WTC11 (cell line): ENCODE results near the gene HES5. TPM values are rescaled to one million over a fixed set of nuclear protein-coding genes. Genes with fewer than 3 reads are reported as not detected.

Experiments used
- ATAC-seq: fragments of 200-7000 bp; cut with Tn5 transposase; 2 replicates; pipeline ENCODE4 v1.10.0; 2021; ENCODE audit warnings: mild to moderate bottlenecking, moderate library complexity
- CTCF ChIA-PET: fragments of 300-600 bp; sonication (Branson Sonifier 250); formaldehyde crosslinking; loops from one replicate; lab custom pipeline; 2021; ENCODE audit warnings: antibody characterized with exemption; lab: Charles Lee
- POLR2A ChIA-PET: fragments of 350-600 bp; sonication (Branson Sonifier 250); formaldehyde crosslinking; loops from one replicate; lab custom pipeline; 2021; ENCODE audit warnings: antibody characterized with exemption; lab: Charles Lee
- DNase-seq: peaks from one replicate; pipeline ENCODE4 v3.0.0; 2021; ENCODE audit warnings: low spot score
- H3K27ac Mint-ChIP-seq: 2 replicates; pipeline ENCODE4 v1.8.0; 2021; ENCODE audit warnings: mixed read lengths
- H3K27me3 Mint-ChIP-seq: 2 replicates; pipeline ENCODE4 v1.8.0; 2021; ENCODE audit warnings: low read depth, mild to moderate bottlenecking, moderate library complexity, mixed read lengths
- H3K36me3 Mint-ChIP-seq: 2 replicates; pipeline ENCODE4 v1.8.0; 2021; ENCODE audit warnings: mixed read lengths
- H3K4me1 Mint-ChIP-seq: 2 replicates; pipeline ENCODE4 v1.8.0; 2022; ENCODE audit warnings: mixed read lengths
- H3K4me3 Mint-ChIP-seq: 2 replicates; pipeline ENCODE4 v1.8.0; 2021; ENCODE audit warnings: mild to moderate bottlenecking, moderate library complexity, mixed read lengths
- H3K9me3 Mint-ChIP-seq: 2 replicates; pipeline ENCODE4 v1.8.0; 2021; ENCODE audit warnings: mixed read lengths
- ELF4 ChIP-seq: sonication (generic); formaldehyde crosslinking; IDR thresholded peaks from 2 replicates; pipeline ENCODE4 v1.8.1; 2022; ENCODE audit warnings: low read depth, mild to moderate bottlenecking, moderate library complexity, missing genetic modification reagents
- ETV6 ChIP-seq: sonication (generic); formaldehyde crosslinking; IDR thresholded peaks from 2 replicates; pipeline ENCODE4 v1.8.1; 2022; ENCODE audit warnings: mild to moderate bottlenecking, missing genetic modification reagents
- JAZF1 ChIP-seq: fragments of 250-450 bp; sonication (Bioruptor Pico); IDR thresholded peaks from 2 replicates; pipeline ENCODE4 v1.9.0; 2021; ENCODE audit warnings: moderate library complexity, mild to moderate bottlenecking, inconsistent platforms
- MYBL2 ChIP-seq: sonication (generic); formaldehyde crosslinking; IDR thresholded peaks from 2 replicates; pipeline ENCODE4 v1.8.1; 2023; ENCODE audit warnings: mild to moderate bottlenecking, moderate library complexity, missing genetic modification reagents
- NFYB ChIP-seq: sonication (generic); formaldehyde crosslinking; conservative IDR thresholded peaks from 2 replicates; pipeline ENCODE4 v1.8.0; 2022; ENCODE audit warnings: low read depth, missing genetic modification reagents
- SMAD3 ChIP-seq: sonication (generic); formaldehyde crosslinking; IDR thresholded peaks from 2 replicates; pipeline ENCODE4 v1.8.0; 2022; ENCODE audit warnings: missing genetic modification reagents, mild to moderate bottlenecking, borderline replicate concordance
- SOX15 ChIP-seq: fragments of 250-450 bp; sonication (Bioruptor Pico); IDR thresholded peaks from 2 replicates; pipeline ENCODE4 v1.9.0; 2021; ENCODE audit warnings: mild to moderate bottlenecking
- TEAD4 ChIP-seq: sonication (generic); formaldehyde crosslinking; IDR thresholded peaks from 2 replicates; pipeline ENCODE4 v1.8.0; 2022; ENCODE audit warnings: mild to moderate bottlenecking, missing genetic modification reagents
- ZNF138 ChIP-seq: sonication (generic); formaldehyde crosslinking; conservative IDR thresholded peaks from 2 replicates; pipeline ENCODE4 v1.8.1; 2022; ENCODE audit warnings: mild to moderate bottlenecking, moderate library complexity, missing genetic modification reagents
- ZNF671 ChIP-seq: fragments of 250-450 bp; sonication (Bioruptor Pico); IDR thresholded peaks from 2 replicates; pipeline ENCODE4 v1.8.0; 2021; ENCODE audit warnings: mild to moderate bottlenecking
- total RNA-seq: library from RNA; stranded (reverse); gene quantifications from 3 replicates; pipeline ENCODE4 v1.2.3, GENCODE V29; 2021
- TF ChIP-seq, protein P1 (sequence below): sonication (generic); formaldehyde crosslinking; IDR thresholded peaks from 2 replicates; pipeline ENCODE4 v1.8.1; 2023; ENCODE audit warnings: mild to moderate bottlenecking, missing genetic modification reagents
- TF ChIP-seq, protein P2 (sequence below): fragments of 250-450 bp; sonication (Bioruptor Pico); IDR thresholded peaks from 2 replicates; pipeline ENCODE4 v1.9.0; 2021; ENCODE audit warnings: mild to moderate bottlenecking
- TF ChIP-seq, protein P3 (sequence below): sonication (generic); formaldehyde crosslinking; IDR thresholded peaks from 2 replicates; pipeline ENCODE4 v1.8.0; 2022; ENCODE audit warnings: mild to moderate bottlenecking, missing genetic modification reagents
- TF ChIP-seq, protein P4 (sequence below): sonication (generic); formaldehyde crosslinking; IDR thresholded peaks from 2 replicates; pipeline ENCODE4 v1.8.0; 2023; ENCODE audit warnings: missing genetic modification reagents
- TF ChIP-seq, protein P5 (sequence below): sonication (generic); formaldehyde crosslinking; IDR thresholded peaks from 2 replicates; pipeline ENCODE4 v1.8.0; 2023; ENCODE audit warnings: mild to moderate bottlenecking, missing genetic modification reagents
- TF ChIP-seq, protein P6 (sequence below): fragments of 250-450 bp; sonication (Bioruptor Pico); conservative IDR thresholded peaks from 2 replicates; pipeline ENCODE4 v1.9.0; 2021; ENCODE audit warnings: mild to moderate bottlenecking
- TF ChIP-seq, protein P7 (sequence below): fragments of 250-450 bp; sonication (Bioruptor Pico); IDR thresholded peaks from 2 replicates; pipeline ENCODE4 v1.8.0; 2021; ENCODE audit warnings: mild to moderate bottlenecking

HES5 gene
- total RNA-seq, 1 experiment from 2014 or later: not detected

DNA sequence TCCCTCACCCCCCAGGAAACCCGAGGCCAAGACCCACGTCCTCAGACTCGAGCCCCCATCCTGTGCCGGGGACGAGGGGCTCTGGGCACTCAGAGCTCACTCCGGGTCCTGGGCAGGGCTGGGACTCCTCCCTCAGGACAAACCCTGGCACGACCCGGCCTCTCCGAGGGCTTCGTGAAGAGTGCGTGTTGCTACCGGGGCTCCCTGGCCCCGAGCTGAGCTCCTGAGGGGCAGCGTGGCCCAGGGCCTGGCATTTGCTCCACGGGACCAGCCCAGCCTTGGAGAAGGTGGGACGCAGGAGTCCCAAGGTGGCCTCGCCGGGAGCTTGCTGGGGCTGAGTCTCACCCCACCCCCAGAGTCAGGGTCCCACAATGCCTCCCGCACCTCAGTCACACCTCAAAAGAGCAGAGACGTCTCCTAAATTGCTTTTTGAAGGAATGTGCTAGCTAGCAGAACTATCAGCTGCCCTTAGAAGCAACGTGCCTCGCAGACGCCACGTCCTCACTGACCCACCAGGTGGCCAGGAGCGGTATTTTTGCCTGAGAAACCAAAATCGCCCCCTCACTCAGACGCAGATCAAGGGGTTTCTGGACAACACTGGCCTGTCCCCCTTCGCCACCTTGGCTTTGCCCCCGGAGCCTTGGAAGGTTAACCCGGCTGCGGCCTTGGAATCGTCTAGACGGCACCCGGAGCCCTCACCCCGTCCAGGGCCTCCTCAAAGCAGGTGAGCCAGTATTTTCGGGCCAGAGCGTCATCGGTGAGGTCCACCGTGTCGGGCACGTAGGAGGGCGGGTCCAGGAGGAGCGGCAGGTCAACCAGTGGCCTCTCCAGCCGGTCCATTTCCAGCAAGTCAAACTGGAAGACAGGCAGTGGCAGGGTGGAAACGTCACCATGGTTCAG lies 14.9 kb downstream of the HES5 start:
- no peak for DNase-seq
- POLR2A ChIA-PET: no interaction called here
- peaks cover 21% of the 10 kb centered on the region for H3K36me3 Mint-ChIP-seq
- no peak for ATAC-seq
- H3K27me3 Mint-ChIP-seq: no peaks in the 10 kb centered on the region
- H3K9me3 Mint-ChIP-seq: no peaks in the 10 kb centered on the region
- H3K27ac Mint-ChIP-seq: no peak overlapping the region
- H3K4me3 Mint-ChIP-seq: no peak overlapping the region
- CTCF ChIA-PET: interaction anchor here (0.6 to 1.4 kb wide), 4 partner anchors 8 to 20 kb away, joined by 3 to 7 read pairs (median 5); partner anchors contain the start of gene PANK4
- H3K4me1 Mint-ChIP-seq: no peaks in the 10 kb centered on the region
- TF ChIP-seq, protein P1, sequence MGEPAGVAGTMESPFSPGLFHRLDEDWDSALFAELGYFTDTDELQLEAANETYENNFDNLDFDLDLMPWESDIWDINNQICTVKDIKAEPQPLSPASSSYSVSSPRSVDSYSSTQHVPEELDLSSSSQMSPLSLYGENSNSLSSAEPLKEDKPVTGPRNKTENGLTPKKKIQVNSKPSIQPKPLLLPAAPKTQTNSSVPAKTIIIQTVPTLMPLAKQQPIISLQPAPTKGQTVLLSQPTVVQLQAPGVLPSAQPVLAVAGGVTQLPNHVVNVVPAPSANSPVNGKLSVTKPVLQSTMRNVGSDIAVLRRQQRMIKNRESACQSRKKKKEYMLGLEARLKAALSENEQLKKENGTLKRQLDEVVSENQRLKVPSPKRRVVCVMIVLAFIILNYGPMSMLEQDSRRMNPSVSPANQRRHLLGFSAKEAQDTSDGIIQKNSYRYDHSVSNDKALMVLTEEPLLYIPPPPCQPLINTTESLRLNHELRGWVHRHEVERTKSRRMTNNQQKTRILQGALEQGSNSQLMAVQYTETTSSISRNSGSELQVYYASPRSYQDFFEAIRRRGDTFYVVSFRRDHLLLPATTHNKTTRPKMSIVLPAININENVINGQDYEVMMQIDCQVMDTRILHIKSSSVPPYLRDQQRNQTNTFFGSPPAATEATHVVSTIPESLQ (CRISPR knock-in tag): no peak
- TF ChIP-seq, protein P2, sequence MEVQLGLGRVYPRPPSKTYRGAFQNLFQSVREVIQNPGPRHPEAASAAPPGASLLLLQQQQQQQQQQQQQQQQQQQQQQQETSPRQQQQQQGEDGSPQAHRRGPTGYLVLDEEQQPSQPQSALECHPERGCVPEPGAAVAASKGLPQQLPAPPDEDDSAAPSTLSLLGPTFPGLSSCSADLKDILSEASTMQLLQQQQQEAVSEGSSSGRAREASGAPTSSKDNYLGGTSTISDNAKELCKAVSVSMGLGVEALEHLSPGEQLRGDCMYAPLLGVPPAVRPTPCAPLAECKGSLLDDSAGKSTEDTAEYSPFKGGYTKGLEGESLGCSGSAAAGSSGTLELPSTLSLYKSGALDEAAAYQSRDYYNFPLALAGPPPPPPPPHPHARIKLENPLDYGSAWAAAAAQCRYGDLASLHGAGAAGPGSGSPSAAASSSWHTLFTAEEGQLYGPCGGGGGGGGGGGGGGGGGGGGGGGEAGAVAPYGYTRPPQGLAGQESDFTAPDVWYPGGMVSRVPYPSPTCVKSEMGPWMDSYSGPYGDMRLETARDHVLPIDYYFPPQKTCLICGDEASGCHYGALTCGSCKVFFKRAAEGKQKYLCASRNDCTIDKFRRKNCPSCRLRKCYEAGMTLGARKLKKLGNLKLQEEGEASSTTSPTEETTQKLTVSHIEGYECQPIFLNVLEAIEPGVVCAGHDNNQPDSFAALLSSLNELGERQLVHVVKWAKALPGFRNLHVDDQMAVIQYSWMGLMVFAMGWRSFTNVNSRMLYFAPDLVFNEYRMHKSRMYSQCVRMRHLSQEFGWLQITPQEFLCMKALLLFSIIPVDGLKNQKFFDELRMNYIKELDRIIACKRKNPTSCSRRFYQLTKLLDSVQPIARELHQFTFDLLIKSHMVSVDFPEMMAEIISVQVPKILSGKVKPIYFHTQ: no peak
- no peak for TF ChIP-seq NFYB
- TF ChIP-seq, protein P3, sequence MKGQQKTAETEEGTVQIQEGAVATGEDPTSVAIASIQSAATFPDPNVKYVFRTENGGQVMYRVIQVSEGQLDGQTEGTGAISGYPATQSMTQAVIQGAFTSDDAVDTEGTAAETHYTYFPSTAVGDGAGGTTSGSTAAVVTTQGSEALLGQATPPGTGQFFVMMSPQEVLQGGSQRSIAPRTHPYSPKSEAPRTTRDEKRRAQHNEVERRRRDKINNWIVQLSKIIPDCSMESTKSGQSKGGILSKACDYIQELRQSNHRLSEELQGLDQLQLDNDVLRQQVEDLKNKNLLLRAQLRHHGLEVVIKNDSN (CRISPR knock-in tag): no peak
- TF ChIP-seq, protein P4, sequence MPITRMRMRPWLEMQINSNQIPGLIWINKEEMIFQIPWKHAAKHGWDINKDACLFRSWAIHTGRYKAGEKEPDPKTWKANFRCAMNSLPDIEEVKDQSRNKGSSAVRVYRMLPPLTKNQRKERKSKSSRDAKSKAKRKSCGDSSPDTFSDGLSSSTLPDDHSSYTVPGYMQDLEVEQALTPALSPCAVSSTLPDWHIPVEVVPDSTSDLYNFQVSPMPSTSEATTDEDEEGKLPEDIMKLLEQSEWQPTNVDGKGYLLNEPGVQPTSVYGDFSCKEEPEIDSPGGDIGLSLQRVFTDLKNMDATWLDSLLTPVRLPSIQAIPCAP (CRISPR knock-in tag): no peak
- TF ChIP-seq SMAD3: no peak
- TF ChIP-seq, protein P5, sequence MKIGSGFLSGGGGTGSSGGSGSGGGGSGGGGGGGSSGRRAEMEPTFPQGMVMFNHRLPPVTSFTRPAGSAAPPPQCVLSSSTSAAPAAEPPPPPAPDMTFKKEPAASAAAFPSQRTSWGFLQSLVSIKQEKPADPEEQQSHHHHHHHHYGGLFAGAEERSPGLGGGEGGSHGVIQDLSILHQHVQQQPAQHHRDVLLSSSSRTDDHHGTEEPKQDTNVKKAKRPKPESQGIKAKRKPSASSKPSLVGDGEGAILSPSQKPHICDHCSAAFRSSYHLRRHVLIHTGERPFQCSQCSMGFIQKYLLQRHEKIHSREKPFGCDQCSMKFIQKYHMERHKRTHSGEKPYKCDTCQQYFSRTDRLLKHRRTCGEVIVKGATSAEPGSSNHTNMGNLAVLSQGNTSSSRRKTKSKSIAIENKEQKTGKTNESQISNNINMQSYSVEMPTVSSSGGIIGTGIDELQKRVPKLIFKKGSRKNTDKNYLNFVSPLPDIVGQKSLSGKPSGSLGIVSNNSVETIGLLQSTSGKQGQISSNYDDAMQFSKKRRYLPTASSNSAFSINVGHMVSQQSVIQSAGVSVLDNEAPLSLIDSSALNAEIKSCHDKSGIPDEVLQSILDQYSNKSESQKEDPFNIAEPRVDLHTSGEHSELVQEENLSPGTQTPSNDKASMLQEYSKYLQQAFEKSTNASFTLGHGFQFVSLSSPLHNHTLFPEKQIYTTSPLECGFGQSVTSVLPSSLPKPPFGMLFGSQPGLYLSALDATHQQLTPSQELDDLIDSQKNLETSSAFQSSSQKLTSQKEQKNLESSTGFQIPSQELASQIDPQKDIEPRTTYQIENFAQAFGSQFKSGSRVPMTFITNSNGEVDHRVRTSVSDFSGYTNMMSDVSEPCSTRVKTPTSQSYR: no peak
- TF ChIP-seq SOX15 (CRISPR knock-in tag): no peak
- no peak for TF ChIP-seq TEAD4 (CRISPR knock-in tag)
- no peak for TF ChIP-seq ZNF671 (CRISPR knock-in tag)
- TF ChIP-seq, all 79 proteins: peak for 0

DNA sequence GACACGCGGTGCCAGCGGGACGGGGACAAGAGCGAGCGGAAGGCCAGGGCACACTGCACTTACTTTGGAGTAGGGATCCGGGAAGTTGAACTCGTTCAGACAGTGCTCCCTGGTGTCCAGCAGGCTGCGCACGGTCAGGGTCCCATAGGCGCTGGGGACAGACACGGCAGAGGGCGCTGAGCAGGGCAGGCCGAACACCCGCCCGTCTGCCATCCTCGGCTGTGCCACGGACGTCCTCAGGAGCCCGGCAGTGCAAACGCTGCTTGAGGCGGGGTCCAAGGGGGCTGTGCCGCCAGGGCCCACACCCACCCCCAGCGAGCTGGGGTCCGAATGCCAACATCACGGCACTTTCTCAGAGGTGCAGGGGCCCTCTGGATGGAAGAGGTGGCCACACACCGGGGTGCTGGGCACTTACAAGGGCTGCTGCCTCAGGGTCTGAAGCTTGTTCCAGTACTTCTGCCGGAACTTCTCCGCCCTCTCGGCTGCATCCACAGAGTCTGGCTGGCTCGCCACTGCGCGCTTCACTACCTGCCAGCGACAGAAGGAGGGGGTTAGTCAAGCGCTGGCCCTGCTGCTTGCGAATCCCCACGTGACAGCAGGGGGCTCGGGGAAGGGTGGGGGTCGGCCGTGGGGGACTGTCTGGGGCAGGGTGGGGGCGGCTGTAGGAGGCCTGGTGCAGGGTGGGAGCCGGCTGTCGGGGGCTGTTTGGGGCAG lies 16.0 kb downstream of the HES5 start:
- H3K4me3 Mint-ChIP-seq: no peak overlapping the region
- ChIA-PET CTCF (interaction anchor here (1.1 to 1.4 kb wide), 2 partner anchors 10 to 21 kb away, joined by 4 to 6 read pairs; no protein-coding TSS in a partner anchor), POLR2A (no interaction called here)
- H3K36me3 Mint-ChIP-seq: peaks cover 23% of the 10 kb centered on the region
- no peaks in the 10 kb centered on the region for H3K4me1 Mint-ChIP-seq
- H3K9me3 Mint-ChIP-seq: no peaks in the 10 kb centered on the region
- H3K27me3 Mint-ChIP-seq: no peaks in the 10 kb centered on the region
- no peak overlapping the region for H3K27ac Mint-ChIP-seq
- DNase-seq (no peak), ATAC-seq (no peak)
- TF ChIP-seq, protein P6, sequence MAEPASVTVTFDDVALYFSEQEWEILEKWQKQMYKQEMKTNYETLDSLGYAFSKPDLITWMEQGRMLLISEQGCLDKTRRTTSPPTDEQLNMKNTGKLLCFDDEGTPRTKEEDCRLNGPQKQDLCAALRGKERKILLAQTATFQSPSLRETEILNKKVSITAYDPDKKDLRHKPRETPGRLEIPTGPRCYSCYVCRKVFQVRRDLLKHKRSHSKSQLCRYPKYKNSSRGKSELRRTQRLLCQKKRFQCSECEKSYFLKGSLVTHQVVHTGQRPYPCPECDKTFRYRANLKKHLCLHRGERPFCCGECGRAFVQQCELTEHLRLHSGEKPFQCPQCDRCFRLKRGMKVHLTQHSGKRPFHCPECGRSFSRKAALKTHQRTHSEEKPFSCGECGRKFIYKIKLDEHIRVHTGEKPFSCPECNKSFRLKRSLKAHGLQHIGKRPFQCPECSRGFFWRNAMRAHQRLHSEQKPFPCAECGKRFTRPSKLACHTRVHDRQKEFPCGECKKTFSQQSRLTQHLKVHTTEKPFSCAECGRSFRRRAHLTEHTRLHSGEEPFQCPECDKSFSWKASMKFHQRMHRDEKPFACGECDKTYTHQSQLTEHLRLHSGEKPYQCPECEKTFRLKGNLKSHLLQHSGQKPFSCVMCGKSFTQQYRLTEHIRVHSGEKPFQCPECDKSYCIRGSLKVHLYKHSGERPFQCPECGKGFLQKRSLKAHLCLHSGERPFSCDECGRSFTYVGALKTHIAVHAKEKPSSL (CRISPR knock-in tag): no peak
- TF ChIP-seq, protein P1 (CRISPR knock-in tag): no peak
- TF ChIP-seq JAZF1 (no peak), ZNF138 (CRISPR knock-in tag) (no peak), ETV6 (no peak), ELF4 (CRISPR knock-in tag) (no peak), MYBL2 (CRISPR knock-in tag) (no peak)
- TF ChIP-seq, protein P7, sequence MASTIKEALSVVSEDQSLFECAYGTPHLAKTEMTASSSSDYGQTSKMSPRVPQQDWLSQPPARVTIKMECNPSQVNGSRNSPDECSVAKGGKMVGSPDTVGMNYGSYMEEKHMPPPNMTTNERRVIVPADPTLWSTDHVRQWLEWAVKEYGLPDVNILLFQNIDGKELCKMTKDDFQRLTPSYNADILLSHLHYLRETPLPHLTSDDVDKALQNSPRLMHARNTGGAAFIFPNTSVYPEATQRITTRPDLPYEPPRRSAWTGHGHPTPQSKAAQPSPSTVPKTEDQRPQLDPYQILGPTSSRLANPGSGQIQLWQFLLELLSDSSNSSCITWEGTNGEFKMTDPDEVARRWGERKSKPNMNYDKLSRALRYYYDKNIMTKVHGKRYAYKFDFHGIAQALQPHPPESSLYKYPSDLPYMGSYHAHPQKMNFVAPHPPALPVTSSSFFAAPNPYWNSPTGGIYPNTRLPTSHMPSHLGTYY (CRISPR knock-in tag): no peak
